HEK293 (cell line): Measurements from ENCODE around the gene SIL1.
A peak's percentile ranks its signal among the peaks of the same experiment; 100 is the strongest.
"Not testable (repeated sequence)": the region's sequence is repeated elsewhere in the genome, so short reads cannot be mapped to it uniquely, and the experiment has no call there.

Source experiments
- CTCF ChIA-PET: fragments of 350-600 bp; formaldehyde crosslinking; extraction: SDS; loops from one replicate; lab custom pipeline; 2021; ENCODE audit warnings: antibody characterized with exemption; lab: Yijun Ruan, JAX
- POLR2A ChIA-PET: fragments of 300-600 bp; formaldehyde crosslinking; extraction: SDS; loops from one replicate; lab custom pipeline; 2020; ENCODE audit warnings: antibody characterized with exemption, inconsistent platforms; lab: Yijun Ruan, JAX
- H3K27ac ChIP-seq: fragments of 200-500 bp; sonication (Bioruptor generic); 2 replicates; pipeline ENCODE4 v1.5.1; 2014; ENCODE audit warnings: low read depth, low read length, control low read depth, inconsistent platforms; ENCODE audit errors: extremely low read depth
- H3K36me3 ChIP-seq, 2 experiments: fragments of 200-500 bp in 1 of 2; sonication (Bioruptor generic) in 1 of 2; 1 replicate in 1 of 2; 2 replicates in 1 of 2; pipeline ENCODE4 v1.5.1; 2014 to 2017; ENCODE audit warnings: inconsistent platforms in 2 of 2, low read length in 2 of 2; ENCODE audit not compliant: control insufficient read depth in 2 of 2, insufficient read depth in 1 of 2
- H3K4me1 ChIP-seq: fragments of 200-500 bp; sonication (Bioruptor generic); 2 replicates; pipeline ENCODE4 v1.5.1; 2014; ENCODE audit warnings: mild to moderate bottlenecking, low read length, inconsistent platforms; ENCODE audit not compliant: control insufficient read depth, insufficient read depth
- H3K4me3 ChIP-seq: 2 replicates; pipeline ENCODE4 v1.5.1; 2011; ENCODE audit warnings: low read depth, mild to moderate bottlenecking, control low read depth, low read length, moderate library complexity
- H3K9me3 ChIP-seq: fragments of 200-500 bp; sonication (Bioruptor generic); 2 replicates; pipeline ENCODE4 v1.5.1; 2014; ENCODE audit warnings: low read depth, low read length, inconsistent platforms; ENCODE audit not compliant: control insufficient read depth, insufficient read depth
- HOXC10 ChIP-seq: sonication (generic); formaldehyde crosslinking; IDR thresholded peaks from 2 replicates; pipeline ENCODE4 v1.8.1; 2023; ENCODE audit warnings: mild to moderate bottlenecking, missing genetic modification reagents
- TCF7L2 ChIP-seq: IDR thresholded peaks from 2 replicates; pipeline ENCODE4 v1.6.1; 2011; ENCODE audit warnings: low read depth, mild to moderate bottlenecking, inconsistent platforms, low read length, moderate library complexity, borderline replicate concordance
- TRIM28 ChIP-seq: IDR thresholded peaks from 2 replicates; pipeline ENCODE4 v1.6.1; 2011; ENCODE audit warnings: low read length, control low read depth, borderline replicate concordance
- ZBTB17 ChIP-seq: fragments of 450-650 bp; formaldehyde crosslinking; IDR thresholded peaks from 2 replicates; pipeline ENCODE4 v1.5.1; 2016; ENCODE audit warnings: missing biosample characterization, missing genetic modification characterization
- ZBTB49 ChIP-seq: fragments of 450-650 bp; formaldehyde crosslinking; IDR thresholded peaks from 2 replicates; pipeline ENCODE4 v1.5.1; 2016; ENCODE audit warnings: missing biosample characterization, missing genetic modification characterization, low read depth
- ZNF529 ChIP-seq: fragments of 450-650 bp; formaldehyde crosslinking; IDR thresholded peaks from 2 replicates; pipeline ENCODE4 v1.5.1; 2017; ENCODE audit warnings: missing genetic modification characterization, missing biosample characterization; ENCODE audit not compliant: insufficient replicate concordance
- ZNF561 ChIP-seq: fragments of 450-650 bp; IDR thresholded peaks from 2 replicates; pipeline ENCODE4 v1.5.1; 2018; ENCODE audit warnings: missing biosample characterization, missing genetic modification characterization, borderline replicate concordance
- TF ChIP-seq, protein P1 (sequence below): fragments of 450-650 bp; formaldehyde crosslinking; IDR thresholded peaks from 2 replicates; pipeline ENCODE4 v1.5.1; 2016; ENCODE audit warnings: missing biosample characterization, missing genetic modification characterization, low read depth
- TF ChIP-seq, protein P2 (sequence below): fragments of 450-650 bp; formaldehyde crosslinking; conservative IDR thresholded peaks from 2 replicates; pipeline ENCODE4 v1.5.1; 2016; ENCODE audit warnings: low read depth, missing biosample characterization, missing genetic modification characterization
- TF ChIP-seq, protein P3 (sequence below): IDR thresholded peaks from 2 replicates; pipeline ENCODE4 v1.6.1; 2011; ENCODE audit warnings: mild to moderate bottlenecking, low read depth, low read length, borderline replicate concordance

Gene SIL1

DNA sequence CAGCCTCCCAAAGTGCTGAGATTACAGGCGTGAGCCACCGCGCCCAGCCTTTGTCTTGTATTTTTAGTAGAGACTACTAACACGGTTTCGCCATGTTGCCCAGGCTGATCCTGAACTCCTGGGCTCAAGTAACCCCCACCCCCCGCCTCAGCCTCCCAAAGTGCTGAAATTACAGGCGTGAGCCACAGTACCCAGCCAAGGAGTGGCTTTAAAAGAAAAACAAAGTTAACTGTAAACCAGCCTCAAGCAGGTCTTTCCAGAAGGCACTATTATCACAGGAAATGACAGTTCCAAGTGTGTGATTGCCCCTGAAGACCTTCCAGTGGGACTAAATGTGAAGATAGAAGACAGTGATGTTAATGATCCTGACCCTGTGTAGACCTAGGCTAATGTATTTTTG lies 31.1 kb downstream of the SIL1 start:
- TF ChIP-seq HOXC10 (CRISPR knock-in tag) = no peak
- TF ChIP-seq, protein P1, sequence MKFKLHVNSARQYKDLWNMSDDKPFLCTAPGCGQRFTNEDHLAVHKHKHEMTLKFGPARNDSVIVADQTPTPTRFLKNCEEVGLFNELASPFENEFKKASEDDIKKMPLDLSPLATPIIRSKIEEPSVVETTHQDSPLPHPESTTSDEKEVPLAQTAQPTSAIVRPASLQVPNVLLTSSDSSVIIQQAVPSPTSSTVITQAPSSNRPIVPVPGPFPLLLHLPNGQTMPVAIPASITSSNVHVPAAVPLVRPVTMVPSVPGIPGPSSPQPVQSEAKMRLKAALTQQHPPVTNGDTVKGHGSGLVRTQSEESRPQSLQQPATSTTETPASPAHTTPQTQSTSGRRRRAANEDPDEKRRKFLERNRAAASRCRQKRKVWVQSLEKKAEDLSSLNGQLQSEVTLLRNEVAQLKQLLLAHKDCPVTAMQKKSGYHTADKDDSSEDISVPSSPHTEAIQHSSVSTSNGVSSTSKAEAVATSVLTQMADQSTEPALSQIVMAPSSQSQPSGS (tag by site-specific recombination) = no peak
- TF ChIP-seq, all 188 proteins: peak for 0
- H3K9me3 ChIP-seq = no peaks in the 10 kb centered on the region
- no peak overlapping the region for H3K4me3 ChIP-seq
- H3K36me3 ChIP-seq = no peaks in the 10 kb centered on the region; a peak in 1 of 3 replicates
- POLR2A ChIA-PET = interaction anchor here (1.3 kb wide), 1 partner anchor 31 kb away, joined by 5 read pairs; the partner anchor contains the start of gene SIL1
- CTCF ChIA-PET = no interaction called here
- peaks cover 21% of the 10 kb centered on the region for H3K4me1 ChIP-seq
- no peak overlapping the region for H3K27ac ChIP-seq

- TF ChIP-seq, protein P2, sequence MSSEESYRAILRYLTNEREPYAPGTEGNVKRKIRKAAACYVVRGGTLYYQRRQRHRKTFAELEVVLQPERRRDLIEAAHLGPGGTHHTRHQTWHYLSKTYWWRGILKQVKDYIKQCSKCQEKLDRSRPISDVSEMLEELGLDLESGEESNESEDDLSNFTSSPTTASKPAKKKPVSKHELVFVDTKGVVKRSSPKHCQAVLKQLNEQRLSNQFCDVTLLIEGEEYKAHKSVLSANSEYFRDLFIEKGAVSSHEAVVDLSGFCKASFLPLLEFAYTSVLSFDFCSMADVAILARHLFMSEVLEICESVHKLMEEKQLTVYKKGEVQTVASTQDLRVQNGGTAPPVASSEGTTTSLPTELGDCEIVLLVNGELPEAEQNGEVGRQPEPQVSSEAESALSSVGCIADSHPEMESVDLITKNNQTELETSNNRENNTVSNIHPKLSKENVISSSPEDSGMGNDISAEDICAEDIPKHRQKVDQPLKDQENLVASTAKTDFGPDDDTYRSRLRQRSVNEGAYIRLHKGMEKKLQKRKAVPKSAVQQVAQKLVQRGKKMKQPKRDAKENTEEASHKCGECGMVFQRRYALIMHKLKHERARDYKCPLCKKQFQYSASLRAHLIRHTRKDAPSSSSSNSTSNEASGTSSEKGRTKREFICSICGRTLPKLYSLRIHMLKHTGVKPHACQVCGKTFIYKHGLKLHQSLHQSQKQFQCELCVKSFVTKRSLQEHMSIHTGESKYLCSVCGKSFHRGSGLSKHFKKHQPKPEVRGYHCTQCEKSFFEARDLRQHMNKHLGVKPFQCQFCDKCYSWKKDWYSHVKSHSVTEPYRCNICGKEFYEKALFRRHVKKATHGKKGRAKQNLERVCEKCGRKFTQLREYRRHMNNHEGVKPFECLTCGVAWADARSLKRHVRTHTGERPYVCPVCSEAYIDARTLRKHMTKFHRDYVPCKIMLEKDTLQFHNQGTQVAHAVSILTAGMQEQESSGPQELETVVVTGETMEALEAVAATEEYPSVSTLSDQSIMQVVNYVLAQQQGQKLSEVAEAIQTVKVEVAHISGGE (tag by site-specific recombination) = peak; percentile 57; the same call in 1 of the 2 replicates
- TF ChIP-seq TCF7L2 = peak; percentile 36; the same call in 1 of the 2 replicates
- H3K4me1 ChIP-seq = peaks cover 21% of the 10 kb centered on the region
- H3K36me3 ChIP-seq, H3K4me3 ChIP-seq, H3K9me3 ChIP-seq, CTCF ChIA-PET, H3K27ac ChIP-seq: not testable (repeated sequence)
- POLR2A ChIA-PET = interaction anchor here (0.5 kb wide), 1 partner anchor 872 kb away, joined by 3 read pairs; no protein-coding TSS in a partner anchor
These were observed 33.3 kb downstream of the SIL1 start for GRCh38 chr5:139164897-139165296.

- no peak overlapping the region for H3K4me3 ChIP-seq
- H3K27ac ChIP-seq = no peak overlapping the region
- H3K36me3 ChIP-seq = no peaks in the 10 kb centered on the region; a peak in 1 of 3 replicates
- ChIA-PET CTCF (interaction anchor here (0.7 kb wide), 2 partner anchors 67 to 203 kb away, joined by 3 to 7 read pairs; no protein-coding TSS in a partner anchor), POLR2A (no interaction called here)
- peaks cover 21% of the 10 kb centered on the region for H3K4me1 ChIP-seq
- no peak for TF ChIP-seq ZNF529 (tag by site-specific recombination)
- no peak for TF ChIP-seq ZBTB49 (tag by site-specific recombination)
- TF ChIP-seq, protein P3, sequence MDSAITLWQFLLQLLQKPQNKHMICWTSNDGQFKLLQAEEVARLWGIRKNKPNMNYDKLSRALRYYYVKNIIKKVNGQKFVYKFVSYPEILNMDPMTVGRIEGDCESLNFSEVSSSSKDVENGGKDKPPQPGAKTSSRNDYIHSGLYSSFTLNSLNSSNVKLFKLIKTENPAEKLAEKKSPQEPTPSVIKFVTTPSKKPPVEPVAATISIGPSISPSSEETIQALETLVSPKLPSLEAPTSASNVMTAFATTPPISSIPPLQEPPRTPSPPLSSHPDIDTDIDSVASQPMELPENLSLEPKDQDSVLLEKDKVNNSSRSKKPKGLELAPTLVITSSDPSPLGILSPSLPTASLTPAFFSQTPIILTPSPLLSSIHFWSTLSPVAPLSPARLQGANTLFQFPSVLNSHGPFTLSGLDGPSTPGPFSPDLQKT = no peak
- no peak for TF ChIP-seq TRIM28
- no peak for TF ChIP-seq ZBTB17 (tag by site-specific recombination)
- TF ChIP-seq ZNF561 = no peak
- TF ChIP-seq, all 188 proteins: peak for 0
- no peaks in the 10 kb centered on the region for H3K9me3 ChIP-seq
These were observed 34.1 kb downstream of the SIL1 start for GRCh38 chr5:139164020-139164419.
